ENCODE results near the gene VWA5B1.
"Not testable (repeated sequence)": the region's sequence is repeated elsewhere in the genome, so short reads cannot be mapped to it uniquely, and the experiment has no call there.

VWA5B1 gene

GRCh38 chr1:20266141-20266540 is 24.5 kb upstream of the VWA5B1 start:
- H3K36me3 Mint-ChIP-seq (ENCODE audit: low read depth): no peaks in the 10 kb centered on the region
- TF ChIP-seq CTCF (IDR thresholded peaks at IDR 0.05): no peak

GRCh38 chr1:20266642-20267041 is 24.0 kb upstream of the VWA5B1 start:
- H3K4me3 Mint-ChIP-seq: no peak overlapping the region
- H3K27ac Mint-ChIP-seq: no peak overlapping the region
- peaks cover 32% of the 10 kb centered on the region for H3K27me3 Mint-ChIP-seq (ENCODE audit: low read depth, poor library complexity)
- TF ChIP-seq CTCF (IDR thresholded peaks at IDR 0.05): no peak
- no peak for DNase-seq
- no peaks in the 10 kb centered on the region for H3K36me3 Mint-ChIP-seq (ENCODE audit: low read depth)
- H3K9me3 Mint-ChIP-seq: peaks cover 14% of the 10 kb centered on the region
- H3K4me1 Mint-ChIP-seq: peaks cover 11% of the 10 kb centered on the region

More at GRCh38 chr1:20266141-20266540, 24.5 kb upstream of the VWA5B1 start:
- Mint-ChIP-seq H3K27ac (no peak overlapping the region), H3K9me3 (peaks cover 14% of the 10 kb centered on the region), H3K27me3 (ENCODE audit: low read depth, poor library complexity) (peaks cover 33% of the 10 kb centered on the region), H3K4me1 (peaks cover 11% of the 10 kb centered on the region), H3K4me3 (no peak overlapping the region)
- no peak for DNase-seq

GRCh38 chr1:20271498-20272400 is 18.9 kb upstream of the VWA5B1 start:
- peaks cover 14% of the 10 kb centered on the region for H3K9me3 Mint-ChIP-seq
- no peak overlapping the region for H3K27ac Mint-ChIP-seq
- H3K36me3 Mint-ChIP-seq (ENCODE audit: low read depth): no peaks in the 10 kb centered on the region
- H3K4me3 Mint-ChIP-seq: no peak overlapping the region
- DNase-seq: no peak
- peaks cover 36% of the 10 kb centered on the region for H3K27me3 Mint-ChIP-seq (ENCODE audit: low read depth, poor library complexity)
- H3K4me1 Mint-ChIP-seq: peaks cover 8% of the 10 kb centered on the region
- TF ChIP-seq CTCF (IDR thresholded peaks at IDR 0.05): no peak

- H3K36me3 Mint-ChIP-seq (ENCODE audit: low read depth); H3K4me3 Mint-ChIP-seq; H3K27ac Mint-ChIP-seq; DNase-seq: not testable (repeated sequence)
- Mint-ChIP-seq H3K27me3 (ENCODE audit: low read depth, poor library complexity) (peaks cover 40% of the 10 kb centered on the region), H3K9me3 (peaks cover 14% of the 10 kb centered on the region), H3K4me1 (peaks cover 14% of the 10 kb centered on the region)
These were observed 17.0 kb upstream of the VWA5B1 start for GRCh38 chr1:20273716-20274115.

GRCh38 chr1:20275319-20275925 is 15.3 kb upstream of the VWA5B1 start:
- TF ChIP-seq CTCF (IDR thresholded peaks at IDR 0.05): no peak
- Mint-ChIP-seq H3K4me3 (no peak overlapping the region), H3K27me3 (ENCODE audit: low read depth, poor library complexity) (peaks cover 40% of the 10 kb centered on the region), H3K27ac (no peak overlapping the region), H3K4me1 (peaks cover 29% of the 10 kb centered on the region), H3K9me3 (peaks cover 14% of the 10 kb centered on the region), H3K36me3 (ENCODE audit: low read depth) (no peaks in the 10 kb centered on the region)
- no peak for DNase-seq

GRCh38 chr1:20276485-20277159 is 14.1 kb upstream of the VWA5B1 start:
- H3K36me3 Mint-ChIP-seq (ENCODE audit: low read depth): no peaks in the 10 kb centered on the region
- peaks cover 41% of the 10 kb centered on the region for H3K27me3 Mint-ChIP-seq (ENCODE audit: low read depth, poor library complexity)
- no peak overlapping the region for H3K27ac Mint-ChIP-seq
- no peak for TF ChIP-seq CTCF (IDR thresholded peaks at IDR 0.05)
- no peak for DNase-seq
- H3K4me3 Mint-ChIP-seq: no peak overlapping the region
- peaks cover 33% of the 10 kb centered on the region for H3K4me1 Mint-ChIP-seq
- peaks cover 6% of the 10 kb centered on the region for H3K9me3 Mint-ChIP-seq

Data from nephron progenitor cell (in vitro differentiated cells).